Hepatocyte (in vitro differentiated cells): ENCODE measurements around the gene FANCM. TPM values are rescaled to one million over a fixed set of nuclear protein-coding genes. Genes with fewer than 3 reads are reported as not detected.

Experiments
- DNase-seq: peaks from one replicate; pipeline ENCODE4 v3.0.0-alpha.2; 2016; ENCODE audit warnings: low spot score
- H2AFZ ChIP-seq: fragments of 200-600 bp; sonication (generic); 2 replicates; pipeline ENCODE4 v1.6.0; 2016; ENCODE audit warnings: antibody characterized with exemption, mild to moderate bottlenecking
- H3K27ac ChIP-seq: fragments of 200-600 bp; sonication (generic); 2 replicates; pipeline ENCODE4 v1.5.1; 2016; ENCODE audit warnings: mild to moderate bottlenecking
- H3K27me3 ChIP-seq: fragments of 200-600 bp; sonication (generic); 2 replicates; pipeline ENCODE4 v1.6.1; 2016
- H3K36me3 ChIP-seq: fragments of 200-600 bp; sonication (generic); replicated peaks from 2 replicates; pipeline ENCODE4 v1.5.1; 2016; ENCODE audit warnings: low read depth; ENCODE audit not compliant: insufficient read depth
- H3K4me1 ChIP-seq: fragments of 200-600 bp; sonication (generic); 2 replicates; pipeline ENCODE4 v1.5.1; 2016; ENCODE audit warnings: mild to moderate bottlenecking, moderate library complexity; ENCODE audit not compliant: insufficient read depth
- H3K4me2 ChIP-seq: fragments of 200-600 bp; sonication (generic); 2 replicates; pipeline ENCODE4 v1.6.0; 2016
- H3K4me3 ChIP-seq: fragments of 200-600 bp; sonication (generic); 2 replicates; pipeline ENCODE4 v1.5.1; 2016; ENCODE audit warnings: mild to moderate bottlenecking
- H3K79me2 ChIP-seq: fragments of 200-600 bp; sonication (generic); 2 replicates; pipeline ENCODE4 v1.6.0; 2017; ENCODE audit warnings: mild to moderate bottlenecking
- H3K9me2 ChIP-seq: fragments of 200-600 bp; sonication (generic); replicated peaks from 2 replicates; pipeline ENCODE4 v1.6.0; 2017; ENCODE audit warnings: mild to moderate bottlenecking; ENCODE audit not compliant: insufficient read depth
- H3K9me3 ChIP-seq: fragments of 200-600 bp; sonication (generic); 2 replicates; pipeline ENCODE4 v1.5.1; 2016; ENCODE audit warnings: low read depth, mild to moderate bottlenecking
- H4K20me1 ChIP-seq: fragments of 200-600 bp; sonication (generic); 2 replicates; pipeline ENCODE4 v1.6.0; 2016; ENCODE audit warnings: mild to moderate bottlenecking; ENCODE audit not compliant: insufficient read depth, poor library complexity, severe bottlenecking
- CTCF ChIP-seq: fragments of 200-600 bp; sonication (generic); IDR thresholded peaks from 2 replicates; pipeline ENCODE4 v1.5.1; 2016; ENCODE audit warnings: antibody characterized with exemption, mild to moderate bottlenecking; ENCODE audit not compliant: poor library complexity
- EZH2 ChIP-seq: fragments of 200-600 bp; sonication (generic); IDR thresholded peaks from 2 replicates; pipeline ENCODE4 v1.6.1; 2016; ENCODE audit warnings: antibody characterized with exemption, mild to moderate bottlenecking, borderline replicate concordance
- EZH2phosphoT487 ChIP-seq: fragments of 200-600 bp; sonication (generic); IDR thresholded peaks from one replicate; pipeline ENCODE4 v1.6.1; 2018; ENCODE audit warnings: antibody characterized with exemption, mild to moderate bottlenecking, low read depth, moderate library complexity; ENCODE audit not compliant: unreplicated experiment, severe bottlenecking
- WGBS: methylation state at CpG from one replicate; pipeline ENCODE4 v1.1.6; 2016; ENCODE audit warnings: low lambda C conversion rate; ENCODE audit errors: missing lambda C conversion rate; 5-methylcytosine and 5-hydroxymethylcytosine counted together
- polyA plus RNA-seq: library from polyadenylated mRNA; unstranded; fragments of >200 nt; fragmentation: Nextera tagmentation; extraction: Ambion mirVana; gene quantifications from 2 replicates; pipeline ENCODE4 v1.2.1, GENCODE V29; 2016
- total RNA-seq: library from RNA; depleted of rRNA; stranded (reverse); fragments of >200 nt; gene quantifications from 2 replicates; pipeline ENCODE4 v1.2.3, GENCODE V29; 2014

FANCM gene
- 4.8 and 5.4 TPM in 2 replicates for total RNA-seq
- polyA plus RNA-seq: 1.9 and 3.2 TPM in 2 replicates

- 1% methylated on average over 48 of the region's 48 CpGs for WGBS
- DNase-seq: peak; percentile 97
- peak within 1 kb of the TSS; percentile 51 for H3K4me3 ChIP-seq
- H3K79me2 ChIP-seq: peaks cover 67% of the 10 kb centered on the region
- no peaks in the 10 kb centered on the region for H3K36me3 ChIP-seq
- H3K27me3 ChIP-seq: no peaks in the 10 kb centered on the region
- H3K4me2 ChIP-seq: peak within 1 kb of the TSS; percentile 87
- no peaks in the 10 kb centered on the region for H3K9me3 ChIP-seq
- no peaks in the 10 kb centered on the region for H3K9me2 ChIP-seq
- peak within 1 kb of the TSS; percentile 91 for H2AFZ ChIP-seq
- no peak for TF ChIP-seq EZH2
- TF ChIP-seq EZH2phosphoT487: no peak
- TF ChIP-seq CTCF: no peak
- no peaks in the 10 kb centered on the region for H4K20me1 ChIP-seq
- H3K27ac ChIP-seq: peak within 1 kb of the TSS; percentile 83
- peaks cover 10% of the 10 kb centered on the region for H3K4me1 ChIP-seq
These were observed at the start of gene FANCM for GRCh38 chr14:45135659-45136395. TSS of gene FANCM (plus strand) at chr14:45135930. CDS start at chr14:45136032, 102 bp downstream.

GRCh38 chr14:45089813-45090212 is 45.9 kb upstream of the FANCM start:
- Histone ChIP-seq H3K4me1 (peaks cover 13% of the 10 kb centered on the region), H3K4me3 (no peak overlapping the region), H4K20me1 (peaks cover 83% of the 10 kb centered on the region), H3K27me3 (no peaks in the 10 kb centered on the region), H3K27ac (no peak overlapping the region), H2AFZ (no peak overlapping the region), H3K9me2 (no peaks in the 10 kb centered on the region), H3K9me3 (no peaks in the 10 kb centered on the region), H3K36me3 (no peaks in the 10 kb centered on the region), H3K79me2 (peaks cover 100% of the 10 kb centered on the region), H3K4me2 (no peak overlapping the region)
- DNase-seq: no peak
- 74% methylated on average over 1 of the region's 1 CpG for WGBS
- TF ChIP-seq EZH2: no peak
- TF ChIP-seq CTCF: no peak
- TF ChIP-seq EZH2phosphoT487: no peak

- H3K36me3 ChIP-seq: no peaks in the 10 kb centered on the region
- no peaks in the 10 kb centered on the region for H3K4me1 ChIP-seq
- H3K4me3 ChIP-seq: no peak overlapping the region
- H3K27me3 ChIP-seq: no peaks in the 10 kb centered on the region
- H4K20me1 ChIP-seq: peaks cover 70% of the 10 kb centered on the region
- TF ChIP-seq EZH2phosphoT487 (no peak), EZH2 (no peak), CTCF (no peak)
- H3K4me2 ChIP-seq: no peak overlapping the region
- H3K9me2 ChIP-seq: no peaks in the 10 kb centered on the region
- H3K9me3 ChIP-seq: no peaks in the 10 kb centered on the region
- H3K79me2 ChIP-seq: peaks cover 100% of the 10 kb centered on the region
- no peak overlapping the region for H3K27ac ChIP-seq
- 95% methylated on average over 2 of the region's 2 CpGs for WGBS
- no peak for DNase-seq
- no peak overlapping the region for H2AFZ ChIP-seq
These were observed 44.0 kb upstream of the FANCM start for GRCh38 chr14:45091710-45092109.
